Endothelial cell (in vitro differentiated cells): ENCODE data around the gene ANAPC2. TPM values are rescaled to one million over a fixed set of nuclear protein-coding genes. Genes with fewer than 3 reads are reported as not detected.

ENCODE experiments used
- DNase-seq: peaks from one replicate; pipeline ENCODE4 v3.0.0; 2021; ENCODE audit warnings: low spot score
- H3K27ac Mint-ChIP-seq: one replicate; pipeline ENCODE4 v1.8.0; 2021; ENCODE audit warnings: mixed read lengths, inconsistent platforms; ENCODE audit not compliant: unreplicated experiment
- H3K27me3 Mint-ChIP-seq: one replicate; pipeline ENCODE4 v1.8.0; 2021; ENCODE audit warnings: mild to moderate bottlenecking, moderate library complexity, mixed read lengths, inconsistent platforms; ENCODE audit not compliant: unreplicated experiment
- H3K36me3 Mint-ChIP-seq: one replicate; pipeline ENCODE4 v1.8.0; 2021; ENCODE audit warnings: mild to moderate bottlenecking, low read depth, mixed read lengths, inconsistent platforms; ENCODE audit not compliant: unreplicated experiment
- H3K4me1 Mint-ChIP-seq: one replicate; pipeline ENCODE4 v1.8.0; 2021; ENCODE audit warnings: mild to moderate bottlenecking, mixed read lengths, inconsistent platforms; ENCODE audit not compliant: unreplicated experiment
- H3K4me3 Mint-ChIP-seq: one replicate; pipeline ENCODE4 v1.8.0; 2021; ENCODE audit warnings: mild to moderate bottlenecking, mixed read lengths, inconsistent platforms; ENCODE audit not compliant: unreplicated experiment
- H3K9me3 Mint-ChIP-seq: one replicate; pipeline ENCODE4 v1.8.0; 2021; ENCODE audit warnings: mixed read lengths, inconsistent platforms; ENCODE audit not compliant: unreplicated experiment
- total RNA-seq: library from RNA; stranded (reverse); fragmentation: NEBNext Ultra II Directional; extraction: Animal tissue kit (Norgen Biotek cat#: 25700); gene quantifications from one replicate; pipeline ENCODE4 v1.2.1, GENCODE V29; 2021; ENCODE audit not compliant: unreplicated experiment
- TF ChIP-seq, protein P1 (sequence below): fragments of 200-600 bp; sonication (generic); IDR thresholded peaks from one replicate; pipeline ENCODE4 v1.5.0; 2021; ENCODE audit warnings: antibody characterized with exemption; ENCODE audit not compliant: unreplicated experiment

ANAPC2 gene
- total RNA-seq, 1 donor from 2014 or later, result 76.8 TPM

GRCh38 chr9:137163365-137163715, 25.0 kb downstream of the ANAPC2 start:
- peaks cover 2% of the 10 kb centered on the region for H3K4me1 Mint-ChIP-seq
- no peak for DNase-seq
- TF ChIP-seq, protein P1, sequence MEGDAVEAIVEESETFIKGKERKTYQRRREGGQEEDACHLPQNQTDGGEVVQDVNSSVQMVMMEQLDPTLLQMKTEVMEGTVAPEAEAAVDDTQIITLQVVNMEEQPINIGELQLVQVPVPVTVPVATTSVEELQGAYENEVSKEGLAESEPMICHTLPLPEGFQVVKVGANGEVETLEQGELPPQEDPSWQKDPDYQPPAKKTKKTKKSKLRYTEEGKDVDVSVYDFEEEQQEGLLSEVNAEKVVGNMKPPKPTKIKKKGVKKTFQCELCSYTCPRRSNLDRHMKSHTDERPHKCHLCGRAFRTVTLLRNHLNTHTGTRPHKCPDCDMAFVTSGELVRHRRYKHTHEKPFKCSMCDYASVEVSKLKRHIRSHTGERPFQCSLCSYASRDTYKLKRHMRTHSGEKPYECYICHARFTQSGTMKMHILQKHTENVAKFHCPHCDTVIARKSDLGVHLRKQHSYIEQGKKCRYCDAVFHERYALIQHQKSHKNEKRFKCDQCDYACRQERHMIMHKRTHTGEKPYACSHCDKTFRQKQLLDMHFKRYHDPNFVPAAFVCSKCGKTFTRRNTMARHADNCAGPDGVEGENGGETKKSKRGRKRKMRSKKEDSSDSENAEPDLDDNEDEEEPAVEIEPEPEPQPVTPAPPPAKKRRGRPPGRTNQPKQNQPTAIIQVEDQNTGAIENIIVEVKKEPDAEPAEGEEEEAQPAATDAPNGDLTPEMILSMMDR, result no peak
- no peaks in the 10 kb centered on the region for H3K9me3 Mint-ChIP-seq
- no peaks in the 10 kb centered on the region for H3K36me3 Mint-ChIP-seq
- H3K4me3 Mint-ChIP-seq, result no peak overlapping the region
- peaks cover 21% of the 10 kb centered on the region for H3K27me3 Mint-ChIP-seq
- H3K27ac Mint-ChIP-seq, result no peak overlapping the region

GRCh38 chr9:137162505-137163364, 25.6 kb downstream of the ANAPC2 start:
- Mint-ChIP-seq H3K9me3 (no peaks in the 10 kb centered on the region), H3K4me3 (no peak overlapping the region), H3K4me1 (peaks cover 2% of the 10 kb centered on the region), H3K27ac (no peak overlapping the region), H3K27me3 (peaks cover 25% of the 10 kb centered on the region), H3K36me3 (no peaks in the 10 kb centered on the region)
- DNase-seq, result no peak
- TF ChIP-seq, protein P1, result no peak

DNA sequence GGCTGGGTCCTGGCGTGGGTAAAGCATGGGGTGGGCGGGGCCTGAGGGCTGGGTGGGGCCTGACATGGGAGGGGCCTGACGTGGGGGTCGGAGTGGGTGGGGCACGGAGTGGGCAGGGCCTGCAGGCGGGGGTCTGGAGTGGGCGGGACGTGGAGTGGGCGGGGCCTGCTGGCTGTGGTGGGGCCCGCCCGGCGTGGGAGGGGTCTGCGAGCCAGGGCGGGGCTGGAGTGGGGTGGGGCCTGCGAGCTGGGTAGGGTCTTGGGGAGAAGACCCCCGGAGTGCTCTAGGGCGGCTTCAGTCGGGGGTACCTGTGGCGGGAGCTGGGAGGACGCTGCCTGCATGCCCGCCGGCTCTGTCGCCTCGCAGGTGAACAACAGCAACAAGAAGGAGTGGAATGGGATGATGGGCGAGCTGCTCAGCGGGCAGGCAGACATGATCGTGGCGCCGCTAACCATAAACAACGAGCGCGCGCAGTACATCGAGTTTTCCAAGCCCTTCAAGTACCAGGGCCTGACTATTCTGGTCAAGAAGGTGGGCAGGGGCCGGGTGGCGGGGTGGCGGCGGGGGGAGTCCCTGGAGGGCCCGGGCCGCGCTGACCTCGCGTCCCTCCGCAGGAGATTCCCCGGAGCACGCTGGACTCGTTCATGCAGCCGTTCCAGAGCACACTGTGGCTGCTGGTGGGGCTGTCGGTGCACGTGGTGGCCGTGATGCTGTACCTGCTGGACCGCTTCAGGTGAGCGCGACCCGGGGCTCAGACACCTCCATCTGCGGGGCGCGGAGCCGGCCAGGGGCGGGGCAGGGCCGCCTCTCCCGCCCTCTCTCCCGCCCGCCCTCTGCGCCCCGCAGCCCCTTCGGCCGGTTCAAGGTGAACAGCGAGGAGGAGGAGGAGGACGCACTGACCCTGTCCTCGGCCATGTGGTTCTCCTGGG, 26.5 kb downstream of the ANAPC2 start:
- no peaks in the 10 kb centered on the region for H3K36me3 Mint-ChIP-seq
- TF ChIP-seq, protein P1, result no peak
- H3K27ac Mint-ChIP-seq, result no peak overlapping the region
- peaks cover 2% of the 10 kb centered on the region for H3K4me1 Mint-ChIP-seq
- no peaks in the 10 kb centered on the region for H3K9me3 Mint-ChIP-seq
- peaks cover 25% of the 10 kb centered on the region for H3K27me3 Mint-ChIP-seq
- no peak overlapping the region for H3K4me3 Mint-ChIP-seq
- DNase-seq, result no peak

- peaks cover 23% of the 10 kb centered on the region for H3K27me3 Mint-ChIP-seq
- H3K4me1 Mint-ChIP-seq, result peaks cover 2% of the 10 kb centered on the region
- H3K4me3 Mint-ChIP-seq, result no peak overlapping the region
- no peak for DNase-seq
- TF ChIP-seq, protein P1, result no peak
- H3K36me3 Mint-ChIP-seq, result no peaks in the 10 kb centered on the region
- no peak overlapping the region for H3K27ac Mint-ChIP-seq
- H3K9me3 Mint-ChIP-seq, result no peaks in the 10 kb centered on the region
Measured at GRCh38 chr9:137160716-137161557, 27.4 kb downstream of the ANAPC2 start.
